GM19099 (cell line): ENCODE results near the gene RYR3.

ENCODE experiments used
- POLR2A ChIP-seq: IDR thresholded peaks from 3 replicates; pipeline ENCODE4 v1.6.1; 2011; ENCODE audit warnings: low read depth; ENCODE audit not compliant: insufficient read length; ENCODE audit errors: extremely low read depth

The RYR3 gene

GRCh38 chr15:33448151-33448550 is 137.4 kb downstream of the RYR3 start:
- no peak for TF ChIP-seq POLR2A

GRCh38 chr15:33448961-33449606 is 138.3 kb downstream of the RYR3 start:
- TF ChIP-seq POLR2A: no peak

- TF ChIP-seq POLR2A: no peak
Measured at GRCh38 chr15:33449810-33450209, 139.0 kb downstream of the RYR3 start.

GRCh38 chr15:33451385-33451784 is 140.6 kb downstream of the RYR3 start:
- no peak for TF ChIP-seq POLR2A

DNA sequence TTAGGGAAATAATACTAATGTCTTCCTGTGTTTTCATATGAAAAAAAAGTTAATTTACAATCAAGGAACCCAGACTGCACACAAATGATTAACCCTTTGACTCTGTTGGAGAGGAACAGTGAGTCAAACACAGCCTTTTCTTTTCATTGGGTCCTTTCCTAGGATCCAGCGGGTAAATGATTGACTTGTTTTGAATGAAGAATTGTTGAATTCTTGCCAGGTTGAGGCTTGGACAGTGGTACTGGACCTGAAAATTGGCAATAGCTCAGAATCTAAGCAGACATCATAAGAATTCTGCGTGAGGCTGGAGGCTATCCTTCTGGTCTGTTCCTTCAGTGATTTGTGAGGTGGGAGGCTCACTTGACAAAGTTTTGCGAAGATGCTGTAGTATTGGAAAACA is 143.0 kb downstream of the RYR3 start:
- no peak for TF ChIP-seq POLR2A

DNA sequence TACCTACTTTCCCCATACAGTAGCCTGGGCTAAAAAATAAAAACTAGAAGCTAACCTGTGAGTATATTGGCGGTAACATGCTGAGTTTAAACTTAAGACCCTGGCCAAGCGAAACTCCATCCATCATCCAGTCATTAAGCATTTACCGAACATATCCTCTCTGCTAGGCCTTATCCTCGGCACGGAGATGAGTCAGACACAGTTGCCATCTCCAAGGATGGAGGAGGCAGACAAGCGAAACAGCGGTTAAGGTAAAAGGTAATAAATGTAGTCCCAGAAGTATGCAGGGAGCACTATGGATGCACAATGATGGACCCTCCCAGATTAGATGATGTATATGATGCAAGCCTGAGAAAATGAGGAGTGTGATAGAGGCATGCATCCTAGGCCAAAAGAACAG is 143.6 kb downstream of the RYR3 start:
- no peak for TF ChIP-seq POLR2A

GRCh38 chr15:33454996-33455395 is 144.2 kb downstream of the RYR3 start:
- TF ChIP-seq POLR2A: no peak

- TF ChIP-seq POLR2A: no peak
Measured at GRCh38 chr15:33458421-33458820, 147.7 kb downstream of the RYR3 start.

- no peak for TF ChIP-seq POLR2A
Measured at GRCh38 chr15:33460166-33460805, 149.5 kb downstream of the RYR3 start.

DNA sequence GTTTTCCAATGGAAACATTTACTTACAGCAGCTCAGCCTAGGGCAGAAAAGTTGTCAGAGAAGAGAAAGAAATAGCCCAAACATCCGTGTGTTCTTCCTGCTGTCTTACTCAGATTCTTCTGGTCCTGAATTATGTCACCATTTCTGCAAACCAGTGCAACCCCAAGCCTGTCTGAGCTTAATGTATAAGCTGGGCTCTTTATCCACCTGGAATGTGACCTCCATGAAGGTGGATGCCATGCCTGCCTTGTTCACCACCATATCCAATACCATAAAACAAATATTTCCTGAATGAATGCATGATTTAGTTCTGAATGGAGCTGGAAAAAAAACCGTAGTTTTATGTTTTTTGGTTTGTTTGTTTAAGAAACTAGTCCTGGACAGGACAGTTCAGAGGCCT is 150.9 kb downstream of the RYR3 start:
- no peak for TF ChIP-seq POLR2A

- no peak for TF ChIP-seq POLR2A
Measured at GRCh38 chr15:33467146-33467815, 156.5 kb downstream of the RYR3 start.

- TF ChIP-seq POLR2A: no peak
Measured at GRCh38 chr15:33467816-33468163, 157.0 kb downstream of the RYR3 start.

DNA sequence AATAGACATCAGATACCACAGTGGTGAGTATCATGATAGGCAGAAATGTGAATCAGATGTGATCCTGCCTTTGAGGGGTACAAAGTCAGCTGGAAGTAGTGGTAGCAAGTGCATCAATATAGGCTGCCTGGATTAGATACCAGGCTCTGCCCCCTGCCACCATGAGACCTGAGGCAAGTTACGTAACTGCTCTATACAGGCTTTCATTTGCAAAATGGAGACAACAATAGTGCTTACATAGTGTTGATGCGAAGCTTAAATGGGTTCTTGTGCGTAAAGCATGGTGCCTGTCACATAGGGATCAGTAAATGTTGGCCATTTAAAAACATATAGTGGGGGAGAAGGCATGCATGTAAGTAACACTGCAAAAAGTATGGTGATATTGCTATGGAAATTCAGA is 158.0 kb downstream of the RYR3 start:
- TF ChIP-seq POLR2A: no peak

GRCh38 chr15:33473005-33473404 is 162.2 kb downstream of the RYR3 start:
- no peak for TF ChIP-seq POLR2A

DNA sequence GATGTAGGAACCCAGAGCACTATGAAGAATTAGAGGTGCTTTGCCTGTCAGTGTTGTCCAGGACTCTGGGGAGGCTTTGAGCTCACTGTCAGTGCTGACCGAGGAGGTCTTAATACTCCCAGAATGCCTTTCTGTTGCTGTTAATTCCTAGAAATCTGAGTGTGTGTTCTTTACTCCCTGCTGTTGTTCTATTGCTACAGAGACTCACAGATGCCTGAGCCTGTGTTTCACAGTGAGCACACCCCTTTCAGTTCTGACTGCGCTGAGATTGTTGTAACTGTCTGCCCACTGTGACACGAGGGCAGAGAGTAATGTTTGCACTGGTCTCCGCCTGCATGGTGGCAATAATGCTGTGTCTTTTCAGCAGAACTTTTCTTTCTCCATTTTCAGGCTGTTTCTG is 162.9 kb downstream of the RYR3 start:
- no peak for TF ChIP-seq POLR2A

GRCh38 chr15:33476076-33476475 is 165.3 kb downstream of the RYR3 start:
- TF ChIP-seq POLR2A: no peak

DNA sequence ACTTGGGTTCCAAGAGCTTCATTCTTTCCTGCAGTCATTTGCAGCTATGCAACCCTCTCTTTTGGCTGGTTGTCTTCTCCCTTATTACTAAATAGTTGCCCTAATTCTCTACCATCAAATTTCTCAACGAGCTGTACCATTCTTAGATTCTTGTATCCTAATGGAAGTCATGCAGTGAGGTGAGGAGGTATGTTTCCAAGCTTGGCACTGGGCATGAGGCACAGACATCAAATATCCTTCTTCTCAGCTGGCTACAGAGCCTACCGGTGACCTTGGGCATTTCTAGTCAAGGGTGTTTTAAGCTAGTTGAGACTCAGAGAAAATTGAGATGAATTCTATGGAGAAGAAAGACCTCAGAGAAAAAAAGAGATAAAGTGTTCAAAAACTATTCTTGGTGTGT is 166.1 kb downstream of the RYR3 start:
- no peak for TF ChIP-seq POLR2A

- no peak for TF ChIP-seq POLR2A
Measured at GRCh38 chr15:33489335-33489734, 178.6 kb downstream of the RYR3 start.
